Fibroblast of lung (primary cell): ENCODE results near the gene G6PC1. TPM values are rescaled to one million over a fixed set of nuclear protein-coding genes. Genes with fewer than 3 reads are reported as not detected.
"Not testable (repeated sequence)": the region's sequence is repeated elsewhere in the genome, so short reads cannot be mapped to it uniquely, and the experiment has no call there.

ENCODE experiments used
- DNase-seq, 2 donors: peaks; one replicate each; pipeline versions ENCODE4 v3.0.0 to v3.0.0-alpha.2; 2010; ENCODE audit warnings: low read depth in 2 of 2
- H2AFZ ChIP-seq: 2 replicates; pipeline ENCODE4 v1.5.1; 2012; ENCODE audit warnings: low read length, control low read depth, inconsistent platforms
- H3K27ac ChIP-seq: 2 replicates; pipeline ENCODE4 v1.5.1; 2011; ENCODE audit warnings: low read length, control low read depth; ENCODE audit not compliant: insufficient read depth
- H3K27me3 ChIP-seq: 2 replicates; pipeline ENCODE4 v1.5.1; 2011; ENCODE audit warnings: mild to moderate bottlenecking, low read length; ENCODE audit not compliant: control insufficient read depth, insufficient read depth
- H3K36me3 ChIP-seq: 2 replicates; pipeline ENCODE4 v1.5.1; 2011; ENCODE audit warnings: low read length; ENCODE audit not compliant: control insufficient read depth, insufficient read depth
- H3K4me1 ChIP-seq: 2 replicates; pipeline ENCODE4 v1.5.1; 2011; ENCODE audit warnings: low read length; ENCODE audit not compliant: control insufficient read depth, insufficient read depth; ENCODE audit errors: extremely low read depth
- H3K4me2 ChIP-seq: 2 replicates; pipeline ENCODE4 v1.5.1; 2011; ENCODE audit warnings: low read length, control low read depth; ENCODE audit not compliant: insufficient read depth; ENCODE audit errors: extremely low read depth
- H3K4me3 ChIP-seq, 4 experiments: fragments of 200-600 bp in 1 of 4; sonication (generic) in 1 of 4; replicated peaks in 1 of 4; 2 replicates each; pipeline ENCODE4 v1.5.1; 2011 to 2016; ENCODE audit warnings: low read length in 4 of 4, low read depth in 3 of 4, mild to moderate bottlenecking in 3 of 4, control low read depth in 2 of 4, inconsistent platforms in 1 of 4, mixed read lengths in 1 of 4; ENCODE audit not compliant: insufficient read depth in 1 of 4; ENCODE audit errors: control extremely low read depth in 1 of 4
- H3K79me2 ChIP-seq: 2 replicates; pipeline ENCODE4 v1.5.1; 2012; ENCODE audit warnings: mild to moderate bottlenecking, low read length, inconsistent platforms; ENCODE audit not compliant: control insufficient read depth, insufficient read depth
- H3K9ac ChIP-seq: 2 replicates; pipeline ENCODE4 v1.5.1; 2011; ENCODE audit warnings: mild to moderate bottlenecking, low read length, control low read depth; ENCODE audit not compliant: insufficient read depth
- H3K9me3 ChIP-seq: 2 replicates; pipeline ENCODE4 v1.5.1; 2012; ENCODE audit warnings: low read depth, low read length; ENCODE audit not compliant: control insufficient read depth, insufficient read depth
- H4K20me1 ChIP-seq: 2 replicates; pipeline ENCODE4 v1.5.1; 2011; ENCODE audit warnings: low read length; ENCODE audit not compliant: control insufficient read depth, insufficient read depth; ENCODE audit errors: extremely low read depth
- CTCF ChIP-seq, 2 donors: IDR thresholded peaks in 1 of 2; conservative IDR thresholded peaks in 1 of 2; 1 replicate in 1 of 2; 2 replicates in 1 of 2; pipeline ENCODE4 v1.5.1; 2011 to 2012; ENCODE audit warnings: low read length in 2 of 2, control low read depth in 1 of 2, inconsistent platforms in 1 of 2, low read depth in 1 of 2, mild to moderate bottlenecking in 1 of 2
- EZH2 ChIP-seq: IDR thresholded peaks from 2 replicates; pipeline ENCODE4 v1.5.1; 2012; ENCODE audit warnings: low read length, control low read depth, mild to moderate bottlenecking; ENCODE audit errors: missing control alignments
- polyA plus RNA-seq, 2 donors: library from polyadenylated mRNA; depleted of rRNA in 1 of 2; stranded (reverse) in 1 of 2; unstranded in 1 of 2; fragments of >200 nt; gene quantifications; 2 replicates each; pipeline ENCODE4 v1.2.1, GENCODE V29; 2011 to 2012; ENCODE audit warnings: missing spikeins in 1 of 2
- total RNA-seq: library from RNA; depleted of rRNA; stranded (reverse); fragments of >200 nt; gene quantifications from 2 replicates; pipeline ENCODE4 v1.2.1, GENCODE V29; 2014

G6PC1 gene
- total and polyA plus RNA-seq, 2 donors (not counting 1 experiment from before 2014, with no cell fraction given), result not detected

GRCh38 chr17:42879596-42879985, 21.0 kb upstream of the G6PC1 start:
- Histone ChIP-seq H3K27me3 (peaks cover 4% of the 10 kb centered on the region), H3K36me3 (no peaks in the 10 kb centered on the region), H3K4me3 (no peak overlapping the region), H3K27ac (no peak overlapping the region), H3K4me1 (no peaks in the 10 kb centered on the region), H3K9ac (no peak overlapping the region), H3K9me3 (no peaks in the 10 kb centered on the region), H4K20me1 (no peaks in the 10 kb centered on the region), H3K4me2 (no peak overlapping the region), H3K79me2 (no peaks in the 10 kb centered on the region), H2AFZ (no peak overlapping the region)
- no peak for TF ChIP-seq CTCF (conservative IDR thresholded peaks at IDR 0.05 in 1 of 2, IDR thresholded peaks at IDR 0.05 in 1 of 2; ENCODE audit: low read depth in 1 of 2, low read length in 2 of 2)
- no peak for TF ChIP-seq EZH2
- peak in 1 of 2 donors; percentile 49 for DNase-seq

- H4K20me1 ChIP-seq, result no peaks in the 10 kb centered on the region
- peaks cover 7% of the 10 kb centered on the region for H3K27me3 ChIP-seq
- H3K79me2 ChIP-seq, result no peaks in the 10 kb centered on the region
Observed at GRCh38 chr17:42880776-42881310, 19.8 kb upstream of the G6PC1 start.

GRCh38 chr17:42881706-42882105, 18.9 kb upstream of the G6PC1 start:
- not testable (repeated sequence) for H4K20me1 ChIP-seq, H3K9ac ChIP-seq, H3K4me3 ChIP-seq, H2AFZ ChIP-seq, H3K79me2 ChIP-seq, H3K9me3 ChIP-seq, H3K4me2 ChIP-seq, DNase-seq, H3K36me3 ChIP-seq, H3K27ac ChIP-seq, H3K27me3 ChIP-seq, H3K4me1 ChIP-seq

More at GRCh38 chr17:42880776-42881310, 19.8 kb upstream of the G6PC1 start:
- no peak for DNase-seq
- TF ChIP-seq EZH2 (no peak), CTCF (conservative IDR thresholded peaks at IDR 0.05 in 1 of 2, IDR thresholded peaks at IDR 0.05 in 1 of 2; ENCODE audit: low read depth in 1 of 2, low read length in 2 of 2) (no peak)
- Histone ChIP-seq H3K4me3 (no peak overlapping the region), H2AFZ (no peak overlapping the region), H3K27ac (no peak overlapping the region), H3K9ac (no peak overlapping the region), H3K4me2 (no peak overlapping the region), H3K36me3 (no peaks in the 10 kb centered on the region), H3K9me3 (no peaks in the 10 kb centered on the region), H3K4me1 (no peaks in the 10 kb centered on the region)
